ENCODE data around the gene BTNL3. TPM values are rescaled to one million over a fixed set of nuclear protein-coding genes. Genes with fewer than 3 reads are reported as not detected.

BTNL3 gene
- total and polyA plus RNA-seq, 9 of the 15 experiments (the other 6 are each of a cell fraction or from before 2014, with no cell fraction given), result 0.03 to 0.44 (median 0.04) TPM; not detected in 4

- TF ChIP-seq, protein P1, sequence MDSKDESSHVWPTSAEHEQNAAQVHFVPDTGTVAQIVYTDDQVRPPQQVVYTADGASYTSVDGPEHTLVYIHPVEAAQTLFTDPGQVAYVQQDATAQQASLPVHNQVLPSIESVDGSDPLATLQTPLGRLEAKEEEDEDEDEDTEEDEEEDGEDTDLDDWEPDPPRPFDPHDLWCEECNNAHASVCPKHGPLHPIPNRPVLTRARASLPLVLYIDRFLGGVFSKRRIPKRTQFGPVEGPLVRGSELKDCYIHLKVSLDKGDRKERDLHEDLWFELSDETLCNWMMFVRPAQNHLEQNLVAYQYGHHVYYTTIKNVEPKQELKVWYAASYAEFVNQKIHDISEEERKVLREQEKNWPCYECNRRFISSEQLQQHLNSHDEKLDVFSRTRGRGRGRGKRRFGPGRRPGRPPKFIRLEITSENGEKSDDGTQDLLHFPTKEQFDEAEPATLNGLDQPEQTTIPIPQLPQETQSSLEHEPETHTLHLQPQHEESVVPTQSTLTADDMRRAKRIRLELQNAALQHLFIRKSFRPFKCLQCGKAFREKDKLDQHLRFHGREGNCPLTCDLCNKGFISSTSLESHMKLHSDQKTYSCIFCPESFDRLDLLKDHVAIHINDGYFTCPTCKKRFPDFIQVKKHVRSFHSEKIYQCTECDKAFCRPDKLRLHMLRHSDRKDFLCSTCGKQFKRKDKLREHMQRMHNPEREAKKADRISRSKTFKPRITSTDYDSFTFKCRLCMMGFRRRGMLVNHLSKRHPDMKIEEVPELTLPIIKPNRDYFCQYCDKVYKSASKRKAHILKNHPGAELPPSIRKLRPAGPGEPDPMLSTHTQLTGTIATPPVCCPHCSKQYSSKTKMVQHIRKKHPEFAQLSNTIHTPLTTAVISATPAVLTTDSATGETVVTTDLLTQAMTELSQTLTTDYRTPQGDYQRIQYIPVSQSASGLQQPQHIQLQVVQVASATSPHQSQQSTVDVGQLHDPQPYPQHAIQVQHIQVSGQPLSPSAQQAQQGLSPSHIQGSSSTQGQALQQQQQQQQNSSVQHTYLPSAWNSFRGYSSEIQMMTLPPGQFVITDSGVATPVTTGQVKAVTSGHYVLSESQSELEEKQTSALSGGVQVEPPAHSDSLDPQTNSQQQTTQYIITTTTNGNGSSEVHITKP (IDR thresholded peaks at IDR 0.05; ENCODE audit: partially characterized antibody), result peak; percentile 45
- TF ChIP-seq SIN3A (IDR thresholded peaks at IDR 0.05; ENCODE audit: borderline replicate concordance in 2 of 2, control insufficient read depth in 1 of 2, low read depth in 2 of 2, low read length in 2 of 2) (peak; percentile 84 to 90), CBX8 (IDR thresholded peaks at IDR 0.05; ENCODE audit: borderline replicate concordance, extremely low read depth, low read depth, low read length, poor library complexity, severe bottlenecking) (no peak), KDM4B (IDR thresholded peaks at IDR 0.05; ENCODE audit: borderline replicate concordance in 2 of 2, low read depth in 1 of 2) (peak in 1 of 2 experiments; percentile 80; a peak in 1 of 4 replicates), EP300 (IDR thresholded peaks at IDR 0.05; ENCODE audit: low read length) (peak; percentile 51), PTRF (tag; IDR thresholded peaks at IDR 0.05) (no peak), TRIM24 (IDR thresholded peaks at IDR 0.05) (peak in 1 of 2 experiments; percentile 74; a peak in 2 of 4 replicates), FOXP4 (CRISPR knock-in tag; IDR thresholded peaks at IDR 0.05; ENCODE audit: borderline replicate concordance) (no peak), ZFPM2 (CRISPR knock-in tag; IDR thresholded peaks at IDR 0.05) (no peak), RCOR1 (IDR thresholded peaks at IDR 0.05; ENCODE audit: borderline replicate concordance in 1 of 2, low read depth in 2 of 2, low read length in 2 of 2) (peak in 1 of 2 experiments; percentile 37; a peak in 2 of 4 replicates)
- TF ChIP-seq, protein P2, sequence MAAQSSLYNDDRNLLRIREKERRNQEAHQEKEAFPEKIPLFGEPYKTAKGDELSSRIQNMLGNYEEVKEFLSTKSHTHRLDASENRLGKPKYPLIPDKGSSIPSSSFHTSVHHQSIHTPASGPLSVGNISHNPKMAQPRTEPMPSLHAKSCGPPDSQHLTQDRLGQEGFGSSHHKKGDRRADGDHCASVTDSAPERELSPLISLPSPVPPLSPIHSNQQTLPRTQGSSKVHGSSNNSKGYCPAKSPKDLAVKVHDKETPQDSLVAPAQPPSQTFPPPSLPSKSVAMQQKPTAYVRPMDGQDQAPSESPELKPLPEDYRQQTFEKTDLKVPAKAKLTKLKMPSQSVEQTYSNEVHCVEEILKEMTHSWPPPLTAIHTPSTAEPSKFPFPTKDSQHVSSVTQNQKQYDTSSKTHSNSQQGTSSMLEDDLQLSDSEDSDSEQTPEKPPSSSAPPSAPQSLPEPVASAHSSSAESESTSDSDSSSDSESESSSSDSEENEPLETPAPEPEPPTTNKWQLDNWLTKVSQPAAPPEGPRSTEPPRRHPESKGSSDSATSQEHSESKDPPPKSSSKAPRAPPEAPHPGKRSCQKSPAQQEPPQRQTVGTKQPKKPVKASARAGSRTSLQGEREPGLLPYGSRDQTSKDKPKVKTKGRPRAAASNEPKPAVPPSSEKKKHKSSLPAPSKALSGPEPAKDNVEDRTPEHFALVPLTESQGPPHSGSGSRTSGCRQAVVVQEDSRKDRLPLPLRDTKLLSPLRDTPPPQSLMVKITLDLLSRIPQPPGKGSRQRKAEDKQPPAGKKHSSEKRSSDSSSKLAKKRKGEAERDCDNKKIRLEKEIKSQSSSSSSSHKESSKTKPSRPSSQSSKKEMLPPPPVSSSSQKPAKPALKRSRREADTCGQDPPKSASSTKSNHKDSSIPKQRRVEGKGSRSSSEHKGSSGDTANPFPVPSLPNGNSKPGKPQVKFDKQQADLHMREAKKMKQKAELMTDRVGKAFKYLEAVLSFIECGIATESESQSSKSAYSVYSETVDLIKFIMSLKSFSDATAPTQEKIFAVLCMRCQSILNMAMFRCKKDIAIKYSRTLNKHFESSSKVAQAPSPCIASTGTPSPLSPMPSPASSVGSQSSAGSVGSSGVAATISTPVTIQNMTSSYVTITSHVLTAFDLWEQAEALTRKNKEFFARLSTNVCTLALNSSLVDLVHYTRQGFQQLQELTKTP (IDR thresholded peaks at IDR 0.05; ENCODE audit: low read depth in 1 of 2, partially characterized antibody in 2 of 2), result peak; percentile 61 to 91
- TF ChIP-seq, protein P3, sequence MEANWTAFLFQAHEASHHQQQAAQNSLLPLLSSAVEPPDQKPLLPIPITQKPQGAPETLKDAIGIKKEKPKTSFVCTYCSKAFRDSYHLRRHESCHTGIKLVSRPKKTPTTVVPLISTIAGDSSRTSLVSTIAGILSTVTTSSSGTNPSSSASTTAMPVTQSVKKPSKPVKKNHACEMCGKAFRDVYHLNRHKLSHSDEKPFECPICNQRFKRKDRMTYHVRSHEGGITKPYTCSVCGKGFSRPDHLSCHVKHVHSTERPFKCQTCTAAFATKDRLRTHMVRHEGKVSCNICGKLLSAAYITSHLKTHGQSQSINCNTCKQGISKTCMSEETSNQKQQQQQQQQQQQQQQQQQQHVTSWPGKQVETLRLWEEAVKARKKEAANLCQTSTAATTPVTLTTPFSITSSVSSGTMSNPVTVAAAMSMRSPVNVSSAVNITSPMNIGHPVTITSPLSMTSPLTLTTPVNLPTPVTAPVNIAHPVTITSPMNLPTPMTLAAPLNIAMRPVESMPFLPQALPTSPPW (CRISPR knock-in tag; IDR thresholded peaks at IDR 0.05), result peak; percentile 48
Measured at GRCh38 chr5:181028032-181028819, 39.6 kb downstream of the BTNL3 start (continued).
